Erythroblast (primary cell): ENCODE measurements around the gene ATP6V1B1.

Experiments
- GATA1 ChIP-seq: IDR thresholded peaks from 2 replicates; pipeline ENCODE4 v1.6.1; 2011; ENCODE audit warnings: low read depth, mild to moderate bottlenecking, control low read depth, low read length, moderate library complexity
- POLR2A ChIP-seq: IDR thresholded peaks from 2 replicates; pipeline ENCODE4 v1.6.1; 2011; ENCODE audit warnings: mild to moderate bottlenecking, low read length

- TF ChIP-seq POLR2A (no peak), GATA1 (no peak)
Observed at GRCh38 chr2:70937866-70938585, 2.3 kb downstream of the ATP6V1B1 start.
